ENCODE data around the gene TIPARP. TPM values are rescaled to one million over a fixed set of nuclear protein-coding genes. Genes with fewer than 3 reads are reported as not detected.
"Not testable (repeated sequence)": the region's sequence is repeated elsewhere in the genome, so short reads cannot be mapped to it uniquely, and the experiment has no call there.

Gene TIPARP
- total RNA-seq, 1 donor from 2014 or later = 32.1 TPM

GRCh38 chr3:156710429-156710828, 36.0 kb downstream of the TIPARP start:
- no peak for DNase-seq (ENCODE audit: low read depth in 2 of 2)

GRCh38 chr3:156711113-156711512, 36.7 kb downstream of the TIPARP start:
- no peak for DNase-seq (ENCODE audit: low read depth in 2 of 2)

- not testable (repeated sequence) for DNase-seq (ENCODE audit: low read depth in 2 of 2)
These were observed 37.6 kb downstream of the TIPARP start for GRCh38 chr3:156711944-156712343.

GRCh38 chr3:156716105-156716862, 41.9 kb downstream of the TIPARP start:
- no peak for DNase-seq (ENCODE audit: low read depth in 2 of 2)

- no peak for DNase-seq (ENCODE audit: low read depth in 2 of 2)
These were observed 44.4 kb downstream of the TIPARP start for GRCh38 chr3:156718622-156719306.

- DNase-seq (ENCODE audit: low read depth in 2 of 2) = no peak
These were observed 46.4 kb downstream of the TIPARP start for GRCh38 chr3:156720826-156721225.

GRCh38 chr3:156721687-156722618, 47.6 kb downstream of the TIPARP start:
- no peak for DNase-seq (ENCODE audit: low read depth in 2 of 2)

GRCh38 chr3:156723182-156723619, 48.8 kb downstream of the TIPARP start:
- no peak for DNase-seq (ENCODE audit: low read depth in 2 of 2)

- DNase-seq (ENCODE audit: low read depth in 2 of 2) = no peak
These were observed 51.3 kb downstream of the TIPARP start for GRCh38 chr3:156725682-156726081.

GRCh38 chr3:156726456-156726855, 52.1 kb downstream of the TIPARP start:
- no peak for DNase-seq (ENCODE audit: low read depth in 2 of 2)

- DNase-seq (ENCODE audit: low read depth in 2 of 2) = peak in 1 of 2 donors; percentile 27
These were observed 53.3 kb downstream of the TIPARP start for GRCh38 chr3:156727519-156728205.

GRCh38 chr3:156728267-156728985, 54.0 kb downstream of the TIPARP start:
- DNase-seq (ENCODE audit: low read depth in 2 of 2) = peak in 1 of 2 donors; percentile 8

- DNase-seq (ENCODE audit: low read depth in 2 of 2) = no peak
These were observed 55.2 kb downstream of the TIPARP start for GRCh38 chr3:156729460-156730179.

GRCh38 chr3:156731813-156732212, 57.4 kb downstream of the TIPARP start:
- DNase-seq (ENCODE audit: low read depth in 2 of 2) = no peak

- no peak for DNase-seq (ENCODE audit: low read depth in 2 of 2)
These were observed 57.9 kb downstream of the TIPARP start for GRCh38 chr3:156732261-156732660.

- no peak for DNase-seq (ENCODE audit: low read depth in 2 of 2)
These were observed 58.5 kb downstream of the TIPARP start for GRCh38 chr3:156732715-156733421.

- DNase-seq (ENCODE audit: low read depth in 2 of 2) = not testable (repeated sequence)
These were observed 60.3 kb downstream of the TIPARP start for GRCh38 chr3:156734661-156735060.

GRCh38 chr3:156735471-156735870, 61.1 kb downstream of the TIPARP start:
- no peak for DNase-seq (ENCODE audit: low read depth in 2 of 2)

GRCh38 chr3:156737049-156737448, 62.7 kb downstream of the TIPARP start:
- not testable (repeated sequence) for DNase-seq (ENCODE audit: low read depth in 2 of 2)

Data from lung microvascular endothelial cell (primary cell).